HFFc6 (cell line): Measurements from ENCODE around the gene AFAP1. TPM values are rescaled to one million over a fixed set of nuclear protein-coding genes. Genes with fewer than 3 reads are reported as not detected.

ENCODE experiments used
- DNase-seq: peaks from one replicate; pipeline ENCODE4 v3.0.0-alpha.2; 2018
- H3K27ac Mint-ChIP-seq: 2 replicates; pipeline ENCODE4 v1.8.0; 2020; ENCODE audit warnings: mild to moderate bottlenecking, mixed read lengths
- H3K27me3 Mint-ChIP-seq: 2 replicates; pipeline ENCODE4 v1.8.0; 2021; ENCODE audit warnings: mild to moderate bottlenecking, moderate library complexity, mixed read lengths; ENCODE audit not compliant: insufficient read depth
- H3K36me3 Mint-ChIP-seq: 2 replicates; pipeline ENCODE4 v1.8.0; 2021; ENCODE audit warnings: low read depth, mixed read lengths
- H3K4me1 Mint-ChIP-seq: 2 replicates; pipeline ENCODE4 v1.8.0; 2020; ENCODE audit warnings: low read depth, mixed read lengths
- H3K4me3 Mint-ChIP-seq: 2 replicates; pipeline ENCODE4 v1.8.0; 2020; ENCODE audit warnings: mild to moderate bottlenecking, moderate library complexity, mixed read lengths
- H3K9me3 Mint-ChIP-seq: 2 replicates; pipeline ENCODE4 v1.8.0; 2020; ENCODE audit warnings: mild to moderate bottlenecking, mixed read lengths
- total RNA-seq, 6 experiments: library from RNA; stranded (reverse); fragmentation: NEBNext Ultra II Directional; extraction: Animal tissue kit (Norgen Biotek cat#: 25700); gene quantifications; 2 replicates in 1 of 6; 3 replicates in 5 of 6; pipeline ENCODE4 v1.2.3, GENCODE V29; 2021
- TF ChIP-seq, protein P1 (sequence below): fragments of 200-600 bp; sonication (generic); IDR thresholded peaks from 2 replicates; pipeline ENCODE4 v1.5.0; 2021; ENCODE audit warnings: antibody characterized with exemption, mild to moderate bottlenecking

Gene AFAP1
- total RNA-seq, 6 experiments from 2014 or later: 99.7 to 116 (median 107) TPM

GRCh38 chr4:7746351-7747061 is 193.2 kb downstream of the AFAP1 start:
- peaks cover 2% of the 10 kb centered on the region; the same call in 1 of the 2 replicates for H3K27me3 Mint-ChIP-seq
- H3K4me3 Mint-ChIP-seq: no peak overlapping the region
- no peak for DNase-seq
- H3K9me3 Mint-ChIP-seq: no peaks in the 10 kb centered on the region
- no peak overlapping the region for H3K27ac Mint-ChIP-seq
- TF ChIP-seq, protein P1, sequence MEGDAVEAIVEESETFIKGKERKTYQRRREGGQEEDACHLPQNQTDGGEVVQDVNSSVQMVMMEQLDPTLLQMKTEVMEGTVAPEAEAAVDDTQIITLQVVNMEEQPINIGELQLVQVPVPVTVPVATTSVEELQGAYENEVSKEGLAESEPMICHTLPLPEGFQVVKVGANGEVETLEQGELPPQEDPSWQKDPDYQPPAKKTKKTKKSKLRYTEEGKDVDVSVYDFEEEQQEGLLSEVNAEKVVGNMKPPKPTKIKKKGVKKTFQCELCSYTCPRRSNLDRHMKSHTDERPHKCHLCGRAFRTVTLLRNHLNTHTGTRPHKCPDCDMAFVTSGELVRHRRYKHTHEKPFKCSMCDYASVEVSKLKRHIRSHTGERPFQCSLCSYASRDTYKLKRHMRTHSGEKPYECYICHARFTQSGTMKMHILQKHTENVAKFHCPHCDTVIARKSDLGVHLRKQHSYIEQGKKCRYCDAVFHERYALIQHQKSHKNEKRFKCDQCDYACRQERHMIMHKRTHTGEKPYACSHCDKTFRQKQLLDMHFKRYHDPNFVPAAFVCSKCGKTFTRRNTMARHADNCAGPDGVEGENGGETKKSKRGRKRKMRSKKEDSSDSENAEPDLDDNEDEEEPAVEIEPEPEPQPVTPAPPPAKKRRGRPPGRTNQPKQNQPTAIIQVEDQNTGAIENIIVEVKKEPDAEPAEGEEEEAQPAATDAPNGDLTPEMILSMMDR: no peak
- H3K4me1 Mint-ChIP-seq: peaks cover 25% of the 10 kb centered on the region
- no peaks in the 10 kb centered on the region for H3K36me3 Mint-ChIP-seq

- DNase-seq: no peak
- TF ChIP-seq, protein P1: no peak
- Mint-ChIP-seq H3K36me3 (no peaks in the 10 kb centered on the region), H3K9me3 (no peaks in the 10 kb centered on the region), H3K4me3 (no peak overlapping the region), H3K4me1 (peaks cover 21% of the 10 kb centered on the region), H3K27me3 (no peaks in the 10 kb centered on the region; the same call in 1 of the 2 replicates), H3K27ac (no peak overlapping the region; the same call in 1 of the 2 replicates)
These were observed 194.3 kb downstream of the AFAP1 start for GRCh38 chr4:7745301-7745885.

DNA sequence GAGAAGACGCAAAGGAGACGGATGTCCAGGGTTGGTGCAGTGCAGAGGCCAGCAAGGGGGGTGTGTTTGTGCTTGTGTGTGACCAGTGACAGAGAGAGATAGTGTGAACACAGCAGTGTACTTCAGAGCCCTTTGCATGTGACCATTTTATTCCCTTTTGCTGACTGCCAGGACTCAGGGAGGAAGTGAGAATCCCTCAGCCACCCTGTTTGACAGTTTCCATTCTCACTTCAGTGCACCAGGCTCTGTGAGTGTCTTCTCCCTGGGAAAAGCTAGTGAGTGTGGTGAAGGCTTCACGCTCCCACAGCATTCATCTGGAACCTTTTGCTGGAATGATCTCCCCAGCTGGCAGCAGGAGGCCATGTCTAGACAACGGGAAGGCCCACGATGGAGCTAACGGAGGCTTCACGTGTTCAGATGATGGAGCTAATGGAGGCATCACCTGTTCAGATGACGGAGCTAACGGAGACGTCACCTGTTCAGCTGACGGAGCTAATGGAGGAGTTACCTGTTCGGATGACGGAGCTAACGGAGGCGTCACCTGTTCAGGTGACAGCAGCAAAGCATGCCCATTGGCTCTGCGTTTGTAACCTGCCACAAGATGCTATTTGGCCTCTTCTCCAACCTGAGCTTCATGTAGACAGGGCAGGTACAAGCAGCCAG is 195.4 kb downstream of the AFAP1 start:
- Mint-ChIP-seq H3K36me3 (no peaks in the 10 kb centered on the region), H3K9me3 (no peaks in the 10 kb centered on the region), H3K27ac (no peak overlapping the region), H3K4me3 (no peak overlapping the region), H3K4me1 (peaks cover 10% of the 10 kb centered on the region), H3K27me3 (no peaks in the 10 kb centered on the region; the same call in none of the 2 replicates)
- DNase-seq: no peak
- TF ChIP-seq, protein P1: no peak

DNA sequence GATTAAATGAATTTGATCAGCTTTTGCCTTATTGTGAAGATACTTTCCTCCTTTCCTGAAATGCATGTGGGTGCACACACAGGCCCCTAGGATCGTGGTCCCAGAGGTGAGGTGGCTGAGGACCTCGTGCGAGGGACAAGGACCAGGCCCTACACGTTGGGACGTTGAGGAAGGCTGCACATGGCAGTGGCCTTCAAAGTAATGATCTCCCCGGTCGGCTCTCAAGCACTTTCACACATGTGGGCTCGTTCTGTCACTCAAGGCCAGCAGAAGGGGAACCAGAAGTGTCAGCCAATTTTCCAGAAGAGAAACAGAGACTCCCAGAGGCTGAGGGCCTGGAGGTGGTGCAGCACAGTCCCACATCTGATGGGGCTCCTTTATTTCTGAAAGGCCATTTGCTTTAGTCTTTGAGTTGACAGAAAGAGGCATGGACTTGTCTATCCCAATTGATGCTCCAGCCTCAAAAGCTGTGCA is 196.8 kb downstream of the AFAP1 start:
- Mint-ChIP-seq H3K27me3 (peaks cover 1% of the 10 kb centered on the region), H3K9me3 (no peaks in the 10 kb centered on the region), H3K27ac (no peak overlapping the region), H3K36me3 (no peaks in the 10 kb centered on the region), H3K4me3 (no peak overlapping the region), H3K4me1 (no peaks in the 10 kb centered on the region)
- TF ChIP-seq, protein P1: no peak
- DNase-seq: no peak

DNA sequence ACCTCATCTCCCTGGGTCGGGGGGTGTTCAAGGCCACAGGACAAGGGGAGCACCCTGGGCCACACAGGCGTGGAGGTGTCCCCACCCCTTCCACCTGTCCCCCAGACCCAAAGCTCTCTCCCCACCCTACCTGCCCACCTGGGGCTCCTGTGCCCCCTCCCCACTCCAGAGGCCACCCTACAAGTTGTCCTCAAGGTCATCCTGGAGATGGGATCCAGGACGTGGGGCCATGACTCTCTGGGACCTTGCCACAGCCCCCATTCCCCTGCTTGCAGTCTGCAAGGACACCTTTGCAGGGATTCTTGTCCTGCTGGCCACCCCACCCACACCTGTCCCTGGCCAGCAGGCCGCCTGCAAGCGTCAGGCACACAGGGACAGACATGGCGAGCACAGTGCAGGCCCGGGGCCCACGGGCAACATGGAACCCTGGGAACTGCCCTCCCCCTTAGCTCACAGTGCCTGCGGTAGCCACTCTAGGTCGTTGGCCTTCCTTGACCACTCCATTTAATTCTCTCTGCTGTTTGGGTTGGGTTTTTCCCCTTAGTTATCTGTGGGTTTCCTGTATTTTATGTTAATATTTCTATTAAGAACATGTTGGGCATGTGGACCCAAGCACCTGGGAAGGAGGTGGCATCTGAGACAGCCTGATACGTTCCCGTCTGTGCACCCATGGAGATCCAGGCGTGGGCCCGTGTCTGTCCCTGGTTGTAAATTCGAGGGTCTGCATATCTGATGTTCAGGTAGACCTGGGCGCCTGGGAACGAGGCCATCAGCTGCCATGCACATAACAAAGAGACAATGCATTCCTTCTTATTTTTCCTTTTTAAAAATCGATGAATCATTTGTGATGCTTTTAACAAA is 197.5 kb downstream of the AFAP1 start:
- Mint-ChIP-seq H3K4me3 (no peak overlapping the region), H3K27me3 (peaks cover 2% of the 10 kb centered on the region)
- no peak for DNase-seq

More for the DNA sequence above, 197.5 kb downstream of the AFAP1 start:
- Mint-ChIP-seq H3K9me3 (no peaks in the 10 kb centered on the region), H3K36me3 (no peaks in the 10 kb centered on the region), H3K27ac (no peak overlapping the region), H3K4me1 (no peaks in the 10 kb centered on the region)
- TF ChIP-seq, protein P1: no peak
